Middle frontal gyrus (tissue), 1 donor: ENCODE data around the gene GABARAPL2.

Experiments
- DNase-seq: peaks from one replicate; pipeline ENCODE4 v3.0.0-alpha.2; 2015; ENCODE audit warnings: low spot score; ENCODE audit errors: extremely low spot score

GABARAPL2 gene

GRCh38 chr16:75552951-75553350 is 13.2 kb upstream of the GABARAPL2 start:
- DNase-seq, result no peak

- peak; percentile 76 for DNase-seq
These were observed 10.9 kb upstream of the GABARAPL2 start for GRCh38 chr16:75555213-75555706.

GRCh38 chr16:75555707-75556430 is 10.3 kb upstream of the GABARAPL2 start, which contains the start of gene TMEM231:
Gene TMEM231, minus strand, starts transcription at chr16:75556252. Its CDS starts 43 bp downstream, at chr16:75556209.
- DNase-seq, result peak; percentile 95

- DNase-seq, result no peak
These were observed 9.7 kb upstream of the GABARAPL2 start for GRCh38 chr16:75556431-75556950.

- DNase-seq, result no peak
These were observed 7.3 kb upstream of the GABARAPL2 start for GRCh38 chr16:75558846-75559401.

GRCh38 chr16:75559564-75560372 is 6.4 kb upstream of the GABARAPL2 start:
- DNase-seq, result no peak

- no peak for DNase-seq
These were observed 539 bp upstream of the GABARAPL2 start for GRCh38 chr16:75565640-75566039.

GRCh38 chr16:75566758-75567255 is 628 bp downstream of the GABARAPL2 start:
- no peak for DNase-seq

GRCh38 chr16:75567911-75568310 is 1.7 kb downstream of the GABARAPL2 start:
- DNase-seq, result no peak

- no peak for DNase-seq
These were observed 4.4 kb downstream of the GABARAPL2 start for GRCh38 chr16:75570396-75571065.

GRCh38 chr16:75572864-75573542 is 6.8 kb downstream of the GABARAPL2 start:
- no peak for DNase-seq

- no peak for DNase-seq
These were observed 7.8 kb downstream of the GABARAPL2 start for GRCh38 chr16:75573955-75574354.

GRCh38 chr16:75575958-75576357 is 9.8 kb downstream of the GABARAPL2 start:
- DNase-seq, result no peak

GRCh38 chr16:75576384-75576811 is 10.2 kb downstream of the GABARAPL2 start:
- DNase-seq, result peak; percentile 62

GRCh38 chr16:75578212-75578611 is 12.0 kb downstream of the GABARAPL2 start:
- no peak for DNase-seq

GRCh38 chr16:75578725-75579124 is 12.5 kb downstream of the GABARAPL2 start:
- DNase-seq, result no peak

- DNase-seq, result no peak
These were observed 13.2 kb downstream of the GABARAPL2 start for GRCh38 chr16:75579281-75579834.

- DNase-seq, result no peak
These were observed 17.9 kb downstream of the GABARAPL2 start for GRCh38 chr16:75584108-75584507.

GRCh38 chr16:75588716-75589115 is 22.5 kb downstream of the GABARAPL2 start:
- DNase-seq, result no peak

GRCh38 chr16:75589306-75589705 is 23.1 kb downstream of the GABARAPL2 start:
- DNase-seq, result no peak
